Measurements from ENCODE around the gene NCOA5.

NCOA5 gene

GRCh38 chr20:46065006-46065405 lies 24.8 kb downstream of the NCOA5 start:
- no peak for DNase-seq (ENCODE audit: insufficient read length, low spot score)
- FAIRE-seq = no peak

- no peak for FAIRE-seq
- no peak for DNase-seq (ENCODE audit: insufficient read length, low spot score)
Measured at GRCh38 chr20:46063652-46064054, 26.1 kb downstream of the NCOA5 start.

GRCh38 chr20:46063151-46063550 lies 26.6 kb downstream of the NCOA5 start:
- no peak for DNase-seq (ENCODE audit: insufficient read length, low spot score)
- no peak for FAIRE-seq

GRCh38 chr20:46062621-46063020 lies 27.1 kb downstream of the NCOA5 start:
- DNase-seq (ENCODE audit: insufficient read length, low spot score) (no peak), FAIRE-seq (no peak)

GRCh38 chr20:46062151-46062550 lies 27.6 kb downstream of the NCOA5 start:
- no peak for DNase-seq (ENCODE audit: insufficient read length, low spot score)
- FAIRE-seq = no peak

GRCh38 chr20:46060975-46061374 lies 28.8 kb downstream of the NCOA5 start:
- no peak for FAIRE-seq
- DNase-seq (ENCODE audit: insufficient read length, low spot score) = no peak

- DNase-seq (ENCODE audit: insufficient read length, low spot score) = no peak
- no peak for FAIRE-seq
Measured at GRCh38 chr20:46060301-46060881, 29.4 kb downstream of the NCOA5 start.

- DNase-seq (ENCODE audit: insufficient read length, low spot score) = no peak
- FAIRE-seq = no peak
Measured at GRCh38 chr20:46058599-46059281, 31.0 kb downstream of the NCOA5 start.

GRCh38 chr20:46057856-46058598 lies 31.7 kb downstream of the NCOA5 start:
- FAIRE-seq (no peak), DNase-seq (ENCODE audit: insufficient read length, low spot score) (no peak)

GRCh38 chr20:46056970-46057855 lies 32.5 kb downstream of the NCOA5 start:
- DNase-seq (ENCODE audit: insufficient read length, low spot score) (no peak), FAIRE-seq (no peak)

GRCh38 chr20:46056027-46056833 lies 33.5 kb downstream of the NCOA5 start:
- no peak for FAIRE-seq

GRCh38 chr20:46055269-46055668 lies 34.5 kb downstream of the NCOA5 start:
- DNase-seq (ENCODE audit: insufficient read length, low spot score) = no peak
- FAIRE-seq = no peak

More at GRCh38 chr20:46056027-46056833, 33.5 kb downstream of the NCOA5 start:
- DNase-seq (ENCODE audit: insufficient read length, low spot score) = no peak

GRCh38 chr20:46054606-46055005 lies 35.2 kb downstream of the NCOA5 start:
- DNase-seq (ENCODE audit: insufficient read length, low spot score) (no peak), FAIRE-seq (no peak)

GRCh38 chr20:46053416-46053815 lies 36.3 kb downstream of the NCOA5 start:
- DNase-seq (ENCODE audit: insufficient read length, low spot score) = no peak
- FAIRE-seq = no peak

- DNase-seq (ENCODE audit: insufficient read length, low spot score) (no peak), FAIRE-seq (no peak)
Measured at GRCh38 chr20:46051556-46052308, 38.0 kb downstream of the NCOA5 start.

- FAIRE-seq = no peak
- no peak for DNase-seq (ENCODE audit: insufficient read length, low spot score)
Measured at GRCh38 chr20:46050885-46051284, 38.9 kb downstream of the NCOA5 start.

- no peak for FAIRE-seq
- DNase-seq (ENCODE audit: insufficient read length, low spot score) = no peak
Measured at GRCh38 chr20:46050444-46050843, 39.3 kb downstream of the NCOA5 start.

- FAIRE-seq (no peak), DNase-seq (ENCODE audit: insufficient read length, low spot score) (no peak)
Measured at GRCh38 chr20:46049815-46050214, 39.9 kb downstream of the NCOA5 start.

- DNase-seq (ENCODE audit: insufficient read length, low spot score) (no peak), FAIRE-seq (no peak)
Measured at GRCh38 chr20:46049190-46049589, 40.6 kb downstream of the NCOA5 start.

Data from GM19239 (cell line).